NCI-H2196 treated with DMSO at 0.1 percent for 48 hours (cell line): Measurements from ENCODE around the gene OBP2A.
"Not testable (repeated sequence)": the region's sequence is repeated elsewhere in the genome, so short reads cannot be mapped to it uniquely, and the experiment has no call there.

Source experiments
- DNase-seq: peaks from one replicate; lab custom pipeline; 2025; ENCODE audit not compliant: unreplicated experiment; lab: John Stamatoyannopoulos, UW

OBP2A gene

GRCh38 chr9:135526089-135526729 lies 19.7 kb upstream of the OBP2A start:
- DNase-seq: no peak

DNA sequence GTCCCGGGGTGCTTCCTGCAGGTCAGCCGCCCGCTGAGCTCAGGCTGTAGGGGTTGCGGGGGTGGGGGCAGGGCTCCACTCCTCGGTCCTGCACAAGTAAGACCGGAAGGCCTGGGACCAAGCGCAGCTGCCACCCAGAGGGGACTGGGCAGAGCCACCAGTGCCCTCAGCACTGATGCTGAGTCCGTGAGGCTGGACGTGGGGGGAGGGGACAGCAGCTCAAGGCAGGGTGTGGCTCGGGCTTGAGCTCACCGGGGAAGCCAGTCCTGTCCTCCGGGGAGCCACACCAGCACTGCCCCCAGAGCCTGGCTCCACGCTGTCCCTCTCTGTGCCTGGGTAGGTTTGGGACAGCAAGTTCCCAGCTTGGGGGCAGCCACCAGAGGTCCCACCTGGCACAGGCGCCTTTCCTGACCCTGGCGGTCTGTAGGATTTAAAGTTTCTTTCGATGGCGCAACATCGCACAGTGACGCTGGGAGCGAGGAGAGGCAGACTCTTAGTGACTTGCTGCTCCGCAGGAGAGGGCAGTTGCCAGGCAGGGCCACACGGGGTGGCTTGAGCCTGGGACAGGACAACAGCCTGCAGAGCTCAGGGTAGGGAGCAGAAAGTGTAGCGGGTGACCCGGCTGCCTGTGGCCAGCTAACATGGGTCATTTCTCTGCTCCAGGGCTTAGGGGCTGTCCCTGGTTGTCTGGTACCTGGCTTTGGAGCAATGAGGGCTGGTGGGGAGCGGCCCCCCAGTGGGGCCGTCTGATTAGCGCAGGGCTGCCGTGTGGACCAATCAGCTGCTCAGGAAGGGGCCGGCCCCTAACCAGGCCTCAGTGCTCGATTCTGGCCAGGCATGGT lies 19.0 kb upstream of the OBP2A start:
- no peak for DNase-seq

GRCh38 chr9:135528842-135529435 lies 17.0 kb upstream of the OBP2A start:
- not testable (repeated sequence) for DNase-seq

DNA sequence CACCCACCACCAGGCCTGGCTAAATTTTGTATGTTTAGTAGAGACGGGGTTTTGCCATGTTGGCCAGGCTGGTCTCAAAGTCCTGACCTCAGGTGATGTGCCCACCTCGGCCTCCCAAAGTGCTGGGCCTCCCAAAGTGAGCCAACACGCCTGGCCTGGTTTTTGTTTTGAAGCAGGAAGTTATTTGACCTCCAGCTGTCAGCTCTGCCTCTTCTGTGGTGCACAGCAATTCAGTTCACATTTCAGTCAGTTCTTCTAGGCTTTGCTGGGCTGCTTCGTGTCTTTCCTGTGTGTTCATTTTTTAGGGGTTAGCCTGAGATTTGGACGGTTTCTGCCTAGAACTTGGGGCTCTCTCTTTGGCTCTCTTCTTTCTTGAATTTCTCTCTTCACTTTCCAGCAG lies 15.8 kb upstream of the OBP2A start:
- DNase-seq: no peak

GRCh38 chr9:135531096-135531495 lies 14.8 kb upstream of the OBP2A start:
- no peak for DNase-seq

DNA sequence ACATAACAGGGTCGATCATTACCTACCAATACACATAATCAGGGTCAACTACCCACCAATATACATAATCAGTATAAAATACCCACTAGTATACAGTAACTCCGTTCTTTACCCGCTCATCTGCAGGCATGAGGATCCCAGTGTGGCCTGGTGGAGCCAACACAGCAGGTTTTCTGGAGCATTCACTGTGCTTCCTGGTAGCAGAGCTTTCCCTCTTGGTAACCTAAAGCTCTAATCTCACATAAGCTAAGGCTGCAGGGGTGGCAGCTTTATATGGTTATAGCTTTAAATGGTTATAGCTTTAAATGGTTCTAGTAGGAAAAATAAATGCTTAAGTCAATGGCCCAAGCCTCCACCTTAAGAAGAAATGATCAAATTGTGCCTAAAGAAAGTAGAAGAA lies 12.8 kb upstream of the OBP2A start:
- DNase-seq: no peak

- no peak for DNase-seq
Observed at GRCh38 chr9:135533674-135534073, 12.3 kb upstream of the OBP2A start.

DNA sequence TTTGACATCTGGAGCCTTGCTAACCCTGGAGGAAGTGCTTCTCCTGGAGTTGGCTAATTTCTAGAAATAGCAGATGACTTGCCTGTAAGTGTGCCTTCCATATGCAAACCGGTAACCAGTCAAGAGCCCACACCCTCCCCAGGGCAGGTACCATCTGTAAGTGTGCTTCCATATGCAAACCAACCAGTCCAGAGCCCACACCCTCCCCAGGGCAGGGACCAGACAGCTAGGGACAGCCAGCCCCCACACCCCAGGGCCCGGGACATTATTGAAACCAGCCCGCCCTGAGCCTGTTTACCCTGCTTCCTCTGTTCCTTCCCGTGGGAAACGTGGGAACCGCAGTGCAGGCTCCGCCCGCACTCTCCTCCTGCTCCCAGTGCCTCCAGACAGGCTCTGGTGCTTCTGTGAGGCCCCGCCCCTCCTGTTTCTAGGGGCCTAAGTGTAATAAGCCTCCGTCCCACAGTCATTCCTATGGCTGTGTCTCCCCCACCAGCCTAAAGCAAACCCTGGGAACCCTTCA lies 11.7 kb upstream of the OBP2A start:
- DNase-seq: not testable (repeated sequence)

GRCh38 chr9:135534826-135535225 lies 11.1 kb upstream of the OBP2A start:
- not testable (repeated sequence) for DNase-seq

DNA sequence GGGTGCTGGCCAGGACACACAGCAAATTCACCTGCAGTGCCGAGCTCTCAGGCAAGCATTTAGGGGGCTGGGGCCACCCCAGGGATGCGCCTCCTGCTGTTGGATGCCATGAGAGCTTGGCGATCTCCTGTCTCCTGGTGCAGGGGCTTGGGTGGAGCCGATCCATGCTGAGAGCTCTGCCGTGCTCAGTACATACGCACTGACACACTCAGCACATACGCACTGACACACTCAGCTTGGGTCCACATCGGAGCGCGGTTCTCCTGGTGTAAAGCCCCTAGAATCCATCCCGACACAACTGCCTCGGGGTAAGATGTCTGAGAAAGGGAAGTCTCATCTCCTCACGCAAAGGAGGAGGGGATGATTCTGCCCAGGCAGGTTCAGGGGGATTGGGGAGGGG lies 10.3 kb upstream of the OBP2A start:
- not testable (repeated sequence) for DNase-seq

DNA sequence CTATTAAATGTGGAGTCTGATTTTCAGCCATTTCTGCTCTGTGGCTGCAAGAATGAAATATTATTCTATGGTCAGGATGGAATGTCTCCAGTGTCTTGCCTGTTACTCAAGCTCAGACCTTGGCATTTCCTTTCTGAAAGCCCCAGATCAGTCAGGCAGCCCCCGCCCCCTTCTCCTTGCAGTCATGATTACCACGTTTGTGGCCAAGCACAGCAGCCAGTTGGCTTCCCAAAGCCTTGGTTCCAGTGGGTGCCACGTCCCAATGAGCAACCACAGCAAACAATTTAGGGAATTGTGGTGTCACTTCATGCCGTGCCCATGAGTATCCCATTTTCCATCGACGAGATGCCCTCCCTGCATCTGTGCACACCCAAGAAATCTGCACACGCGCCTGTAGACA lies 9.7 kb upstream of the OBP2A start:
- no peak for DNase-seq

DNA sequence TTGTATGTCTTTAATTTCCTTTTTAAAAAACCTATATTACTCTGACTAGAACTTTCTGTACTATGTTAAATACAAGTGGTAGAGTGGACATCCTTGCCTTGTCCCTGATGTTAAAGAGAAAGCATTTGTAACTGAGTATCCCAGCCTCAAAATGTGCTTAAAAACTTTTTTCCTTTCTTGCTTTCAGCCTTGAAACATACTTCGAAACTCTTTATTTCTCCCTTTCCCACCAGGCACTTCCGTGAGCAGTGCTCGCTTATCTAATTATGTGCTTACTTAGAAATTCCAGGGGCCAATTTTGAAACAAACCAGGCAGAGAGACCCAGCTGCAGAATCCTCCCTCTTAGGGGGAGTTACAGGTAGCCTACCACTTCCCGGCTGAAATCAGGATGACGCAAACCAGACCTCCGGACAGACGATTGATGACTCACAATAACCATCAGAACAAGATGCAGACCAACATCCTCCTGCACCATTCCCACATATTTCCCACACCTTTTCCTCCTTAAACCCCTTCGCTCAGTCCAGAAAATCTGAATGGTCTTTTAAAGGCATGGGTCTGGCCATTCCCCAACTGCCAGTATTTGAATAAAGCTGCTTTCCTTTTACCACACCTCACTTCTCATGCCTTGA lies 2.5 kb upstream of the OBP2A start:
- not testable (repeated sequence) for DNase-seq

DNA sequence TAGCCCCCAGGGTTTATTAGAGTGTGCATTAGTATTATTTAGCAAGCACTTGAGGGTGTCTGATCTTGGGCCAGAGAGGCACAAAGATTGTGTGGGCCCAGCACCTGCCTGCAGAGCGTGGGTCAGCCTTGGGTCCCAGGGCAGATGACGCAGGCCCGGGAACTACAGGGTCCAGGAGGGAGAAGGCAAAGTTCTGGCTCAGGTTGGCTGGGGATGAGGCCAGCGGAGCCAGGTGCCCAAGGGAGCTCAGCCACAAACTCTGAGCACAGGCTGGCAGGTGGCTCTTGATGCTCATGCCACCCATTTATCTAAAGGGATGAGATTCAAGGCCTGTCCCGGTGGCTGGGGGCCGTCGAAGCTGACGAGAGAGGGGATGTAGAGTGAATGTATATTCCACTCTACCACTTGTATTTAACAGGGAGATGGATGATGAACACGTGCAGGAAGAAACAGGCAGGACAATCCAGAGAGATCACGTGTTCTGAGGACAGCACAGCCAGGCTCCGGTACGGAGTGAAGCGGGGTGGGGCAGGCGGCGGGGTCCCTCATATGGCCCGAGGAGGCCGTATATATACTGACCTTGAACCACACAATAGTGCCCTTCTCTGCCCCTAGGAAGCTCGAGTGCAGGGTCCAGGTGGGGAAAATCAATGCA lies 818 bp upstream of the OBP2A start:
- DNase-seq: no peak

- DNase-seq: not testable (repeated sequence)
Observed at GRCh38 chr9:135546792-135547617, 1.1 kb downstream of the OBP2A start.

GRCh38 chr9:135547756-135548736 lies 2.1 kb downstream of the OBP2A start:
- no peak for DNase-seq

GRCh38 chr9:135549478-135550343 lies 3.8 kb downstream of the OBP2A start:
- not testable (repeated sequence) for DNase-seq

GRCh38 chr9:135550344-135550918 lies 4.5 kb downstream of the OBP2A start:
- no peak for DNase-seq

- no peak for DNase-seq
Observed at GRCh38 chr9:135551031-135551430, 5.1 kb downstream of the OBP2A start.
